HT1080 (cell line): ENCODE measurements around the gene SLIT3. TPM values are rescaled to one million over a fixed set of nuclear protein-coding genes. Genes with fewer than 3 reads are reported as not detected.
A peak's percentile ranks its signal among the peaks of the same experiment; 100 is the strongest.

Source experiments
- DNase-seq: peaks from one replicate; pipeline ENCODE4 v3.0.0-alpha.2; 2015; ENCODE audit warnings: low read depth
- total RNA-seq: library from RNA; depleted of rRNA; stranded (reverse); fragments of >200 nt; shearing (Covaris generic); gene quantifications from 2 replicates; pipeline ENCODE4 v1.2.3, GENCODE V29; 2014

SLIT3 gene
- total RNA-seq, 1 experiment from 2014 or later = 0.08 TPM

- DNase-seq = no peak
Measured at GRCh38 chr5:168817591-168817990, 483.3 kb downstream of the SLIT3 start.

DNA sequence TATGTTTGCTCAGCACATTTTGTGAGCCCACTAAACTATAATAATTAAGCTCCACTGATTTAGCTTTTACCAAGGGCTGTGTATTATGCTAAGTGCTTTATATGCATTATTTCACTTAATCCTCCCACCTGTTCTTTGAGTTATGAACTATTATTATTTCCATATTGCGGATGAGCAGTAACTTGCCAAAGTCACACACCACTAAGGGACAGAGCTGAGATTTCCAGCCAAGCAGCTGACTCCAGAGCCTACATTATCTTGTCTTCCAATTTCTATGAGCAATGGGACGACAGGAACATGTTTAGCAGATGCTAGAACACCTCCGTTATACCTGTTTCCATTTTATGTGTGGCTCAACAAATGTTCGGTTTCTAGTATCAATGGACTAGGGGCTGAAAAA lies 484.3 kb downstream of the SLIT3 start:
- no peak for DNase-seq

GRCh38 chr5:168813184-168813968 lies 487.6 kb downstream of the SLIT3 start:
- no peak for DNase-seq

GRCh38 chr5:168810641-168811040 lies 490.3 kb downstream of the SLIT3 start:
- DNase-seq = no peak

GRCh38 chr5:168809218-168809617 lies 491.7 kb downstream of the SLIT3 start:
- DNase-seq = no peak

DNA sequence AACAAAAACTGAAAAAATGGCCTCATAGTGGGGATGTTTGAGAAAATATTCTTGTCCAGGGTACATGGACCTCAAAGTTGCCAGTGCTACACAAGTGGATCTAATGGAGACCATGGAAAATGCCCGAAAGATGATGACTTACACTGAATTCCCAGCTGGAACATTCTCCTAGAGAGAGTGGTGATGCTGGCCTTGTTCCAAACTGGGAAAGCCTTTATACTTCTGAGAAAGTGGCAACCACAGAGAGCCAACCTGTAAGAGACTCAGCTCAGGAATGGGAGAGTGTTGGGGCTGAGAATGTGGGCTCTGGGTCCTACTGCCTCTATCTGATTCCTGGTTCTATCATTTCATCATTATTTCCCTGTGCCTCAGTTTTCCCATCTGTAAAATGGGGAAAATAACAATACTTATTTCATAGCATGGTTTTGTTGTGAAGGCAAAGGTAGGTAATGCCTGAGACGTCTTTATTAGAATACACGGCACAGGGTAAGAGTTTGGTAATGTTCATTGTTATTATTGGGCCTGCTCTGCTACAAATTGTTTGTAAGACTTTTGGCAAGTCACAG lies 492.8 kb downstream of the SLIT3 start:
- no peak for DNase-seq

GRCh38 chr5:168807287-168807686 lies 493.7 kb downstream of the SLIT3 start:
- no peak for DNase-seq

- DNase-seq = no peak
Measured at GRCh38 chr5:168803541-168803940, 497.4 kb downstream of the SLIT3 start.

- DNase-seq = no peak
Measured at GRCh38 chr5:168802337-168802736, 498.6 kb downstream of the SLIT3 start.

DNA sequence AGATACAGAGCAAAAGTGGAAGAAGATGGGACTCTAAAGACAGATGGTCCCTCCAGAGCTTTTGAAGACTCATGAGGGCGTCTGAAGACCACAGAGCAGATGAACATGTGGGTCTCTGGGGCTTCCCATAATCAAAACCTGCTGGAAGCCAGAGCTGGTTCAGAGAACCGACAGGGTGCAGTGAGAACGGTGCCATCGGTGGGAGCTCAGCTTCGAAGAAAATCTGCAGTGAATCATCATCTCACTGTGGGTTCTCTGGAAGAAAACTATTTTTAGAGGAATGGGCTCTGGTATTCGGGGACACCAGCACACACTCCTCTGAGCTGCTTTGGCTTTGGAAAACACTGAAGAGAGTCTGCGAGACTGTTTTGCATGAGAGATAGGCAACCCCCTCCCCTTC lies 499.4 kb downstream of the SLIT3 start:
- DNase-seq = no peak

DNA sequence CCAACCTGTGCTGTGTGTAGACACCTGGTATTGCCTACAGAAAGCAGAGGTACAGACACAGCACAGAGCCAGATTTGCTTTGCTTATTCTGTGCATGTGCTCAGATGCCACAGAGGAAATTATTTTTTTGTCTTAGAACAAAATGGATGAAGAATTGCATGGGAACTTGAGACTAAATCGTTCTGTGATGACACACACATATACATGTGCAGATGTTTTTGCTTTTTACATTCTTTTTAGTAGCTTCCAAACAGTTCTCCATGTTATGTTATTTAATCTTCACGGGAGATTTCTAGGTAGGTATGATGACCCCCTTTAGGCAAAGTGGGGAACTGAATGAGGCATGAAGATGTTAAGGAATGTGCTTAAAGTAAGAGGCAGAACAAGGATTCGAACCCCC lies 500.2 kb downstream of the SLIT3 start:
- DNase-seq = no peak

DNA sequence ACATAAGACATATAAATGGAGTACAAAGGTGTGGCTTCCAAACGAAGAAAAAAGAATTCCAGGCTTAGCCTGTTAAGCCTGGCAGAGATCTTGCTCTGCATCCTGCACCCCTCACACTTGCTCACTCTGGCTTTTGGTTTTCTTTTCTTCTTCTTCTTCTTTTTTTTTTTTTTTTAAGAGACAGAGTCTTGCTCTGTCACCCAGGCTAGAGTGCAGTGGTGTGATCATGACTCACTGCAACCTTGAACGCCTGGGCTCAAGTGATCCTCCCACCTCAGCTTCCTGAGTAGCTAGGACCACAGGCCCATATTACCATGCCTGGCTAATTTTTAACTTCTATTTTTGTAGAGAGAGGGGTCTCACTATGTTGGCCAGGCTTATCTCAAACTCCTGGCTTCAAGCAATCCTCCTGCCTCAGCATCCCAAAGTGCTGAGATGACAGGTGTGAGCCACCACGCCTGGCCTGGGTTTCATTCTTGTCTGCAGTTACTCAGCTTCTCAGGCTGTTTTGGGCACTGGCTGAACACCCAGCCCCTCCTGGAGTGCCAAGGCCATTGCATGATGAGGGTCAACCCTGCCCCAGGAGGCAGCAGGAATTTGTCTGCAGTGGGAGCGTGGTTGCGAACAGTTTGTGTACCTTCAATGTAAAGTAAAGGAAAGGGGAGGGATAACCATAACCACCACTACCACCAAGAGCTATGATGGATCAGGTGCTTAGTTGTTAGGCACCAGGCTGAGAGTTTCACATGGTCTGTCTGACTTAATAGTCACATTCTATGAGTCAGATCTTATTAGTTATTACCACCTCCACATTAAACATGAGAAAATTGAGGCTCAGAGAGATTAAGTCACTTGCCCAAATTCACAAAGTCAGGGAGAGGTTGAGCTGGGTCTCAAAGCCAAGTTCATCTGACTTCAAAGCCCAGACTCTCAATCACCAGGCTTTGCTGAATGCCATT lies 502.6 kb downstream of the SLIT3 start:
- DNase-seq = peak; percentile 67

DNA sequence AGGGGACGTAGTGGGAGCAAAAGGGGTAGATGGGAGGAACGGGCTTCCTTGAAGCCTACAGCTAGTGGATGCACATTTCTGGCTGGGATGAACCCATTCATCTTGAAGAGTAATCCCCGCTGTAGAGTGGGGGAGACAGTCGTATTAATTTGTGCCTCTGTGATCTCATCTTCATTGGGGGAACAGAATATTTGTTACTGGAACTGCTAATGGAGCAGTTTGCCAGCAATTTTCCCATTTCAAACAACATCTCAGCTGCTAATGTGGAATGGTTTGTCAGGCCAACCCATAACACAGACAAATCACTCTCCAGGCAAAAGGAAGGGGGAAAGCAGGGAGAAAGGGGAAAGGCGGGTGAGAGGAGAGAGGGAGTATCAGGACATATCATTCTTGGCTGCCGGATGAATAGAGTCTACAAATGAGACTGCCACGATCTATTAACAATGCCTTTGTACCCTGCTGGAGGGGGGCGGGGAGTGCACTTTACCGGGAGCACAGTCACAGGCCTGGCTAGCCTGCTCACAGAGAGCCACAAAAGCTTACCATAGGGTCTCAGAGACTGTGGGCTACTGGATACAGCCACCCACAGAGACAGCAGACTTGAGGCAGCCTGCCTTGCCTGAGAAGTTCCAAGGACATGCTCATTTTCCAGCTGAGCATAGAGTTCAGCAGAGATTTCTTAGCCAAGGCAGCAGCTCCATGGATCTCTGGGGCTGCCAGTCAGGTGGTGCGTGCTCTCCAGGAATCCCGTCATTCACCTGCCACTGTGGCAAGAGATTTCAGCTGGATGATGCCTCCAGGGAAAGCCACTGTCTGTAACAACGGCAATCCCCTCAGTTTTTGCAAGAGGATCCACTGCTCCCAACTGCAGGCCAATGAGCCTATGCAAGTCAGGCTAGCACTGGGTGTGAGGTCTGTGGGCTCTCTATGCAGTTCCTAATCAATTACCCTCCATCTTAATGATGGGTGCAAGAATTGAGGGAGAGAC lies 504.1 kb downstream of the SLIT3 start:
- DNase-seq = no peak

- DNase-seq = no peak
Measured at GRCh38 chr5:168796000-168796399, 504.9 kb downstream of the SLIT3 start.

- peak; percentile 70 for DNase-seq
Measured at GRCh38 chr5:168793841-168794837, 506.8 kb downstream of the SLIT3 start.

- no peak for DNase-seq
Measured at GRCh38 chr5:168792678-168793077, 508.3 kb downstream of the SLIT3 start.

GRCh38 chr5:168790671-168791250 lies 510.2 kb downstream of the SLIT3 start:
- DNase-seq = no peak

GRCh38 chr5:168790002-168790635 lies 510.8 kb downstream of the SLIT3 start:
- DNase-seq = no peak

DNA sequence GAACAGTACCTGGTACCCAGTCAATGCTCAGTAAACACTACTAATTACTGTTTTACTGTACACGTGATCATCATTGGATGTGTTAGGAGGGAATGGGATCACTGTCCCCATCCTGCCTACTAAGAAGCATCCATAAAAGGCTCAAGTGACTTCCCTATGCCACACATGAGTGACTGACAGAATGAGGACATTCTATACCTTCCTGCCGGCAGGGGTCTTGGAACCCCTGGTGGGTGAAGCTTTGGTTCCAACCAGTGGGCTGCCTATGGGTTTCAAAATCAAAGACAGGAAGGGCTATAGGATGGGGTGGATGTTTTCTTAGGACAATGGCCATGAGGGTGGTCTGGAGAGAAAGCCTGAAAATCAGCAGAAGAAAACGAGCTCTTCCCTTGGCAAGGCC lies 512.2 kb downstream of the SLIT3 start:
- no peak for DNase-seq
